Smooth muscle cell (in vitro differentiated cells): Measurements from ENCODE around the gene POC1A. TPM values are rescaled to one million over a fixed set of nuclear protein-coding genes. Genes with fewer than 3 reads are reported as not detected.

Experiments
- DNase-seq: peaks from one replicate; lab custom pipeline; 2025; ENCODE audit not compliant: unreplicated experiment; lab: John Stamatoyannopoulos, UW
- H2AFZ ChIP-seq: fragments of 200-600 bp; sonication (generic); 2 replicates; pipeline ENCODE4 v1.6.0; 2016; ENCODE audit warnings: antibody characterized with exemption, low read depth, mild to moderate bottlenecking
- H3F3A ChIP-seq: fragments of 200-600 bp; sonication (generic); 2 replicates; pipeline ENCODE4 v1.6.0; 2017; ENCODE audit warnings: antibody characterized with exemption, low read depth
- H3K27ac ChIP-seq: fragments of 200-600 bp; sonication (generic); 2 replicates; pipeline ENCODE4 v1.5.1; 2016; ENCODE audit warnings: low read depth, mild to moderate bottlenecking
- H3K27me3 ChIP-seq: fragments of 200-600 bp; sonication (generic); 2 replicates; pipeline ENCODE4 v1.6.1; 2016; ENCODE audit warnings: low read depth, mild to moderate bottlenecking
- H3K36me3 ChIP-seq: fragments of 200-600 bp; sonication (generic); 2 replicates; pipeline ENCODE4 v1.5.1; 2016; ENCODE audit warnings: low read depth
- H3K4me1 ChIP-seq: fragments of 200-600 bp; sonication (generic); 2 replicates; pipeline ENCODE4 v1.5.1; 2016; ENCODE audit warnings: low read depth
- H3K4me2 ChIP-seq: fragments of 200-600 bp; sonication (generic); 2 replicates; pipeline ENCODE4 v1.6.0; 2016; ENCODE audit warnings: mild to moderate bottlenecking
- H3K4me3 ChIP-seq: fragments of 200-600 bp; sonication (generic); 2 replicates; pipeline ENCODE4 v1.5.1; 2016; ENCODE audit warnings: mild to moderate bottlenecking
- H3K79me2 ChIP-seq: fragments of 200-600 bp; sonication (generic); 2 replicates; pipeline ENCODE4 v1.6.0; 2016; ENCODE audit warnings: low read depth, mild to moderate bottlenecking
- H3K9ac ChIP-seq: fragments of 200-600 bp; sonication (generic); 2 replicates; pipeline ENCODE4 v1.6.0; 2016; ENCODE audit warnings: low read depth
- H3K9me3 ChIP-seq: fragments of 200-600 bp; sonication (generic); replicated peaks from 2 replicates; pipeline ENCODE4 v1.5.1; 2016; ENCODE audit warnings: low read depth
- H4K20me1 ChIP-seq: fragments of 200-600 bp; sonication (generic); 2 replicates; pipeline ENCODE4 v1.6.0; 2016; ENCODE audit warnings: low read depth
- CTCF ChIP-seq: fragments of 200-600 bp; sonication (generic); IDR thresholded peaks from 2 replicates; pipeline ENCODE4 v1.5.1; 2017; ENCODE audit warnings: borderline replicate concordance, mild to moderate bottlenecking, antibody characterized with exemption; ENCODE audit not compliant: insufficient read depth, poor library complexity, severe bottlenecking
- WGBS: methylation state at CpG from one replicate; pipeline ENCODE4 v1.1.7; 2016; ENCODE audit warnings: low lambda C conversion rate; 5-methylcytosine and 5-hydroxymethylcytosine counted together
- polyA plus RNA-seq: library from polyadenylated mRNA; unstranded; fragments of >200 nt; fragmentation: Nextera tagmentation; extraction: Ambion mirVana; gene quantifications from 2 replicates; pipeline ENCODE4 v1.2.1, GENCODE V29; 2016
- total RNA-seq: library from RNA; depleted of rRNA; stranded (reverse); fragments of >200 nt; gene quantifications from 2 replicates; pipeline ENCODE4 v1.2.3, GENCODE V29; 2014

The POC1A gene
- total and polyA plus RNA-seq, 2 experiments from 2014 or later, result 1.8 to 7.9 TPM

- no peak overlapping the region for H3K4me2 ChIP-seq
- H3K9me3 ChIP-seq, result no peaks in the 10 kb centered on the region
- H3F3A ChIP-seq, result no peaks in the 10 kb centered on the region
- no peaks in the 10 kb centered on the region for H3K79me2 ChIP-seq
- no peak overlapping the region for H3K9ac ChIP-seq
- H2AFZ ChIP-seq, result no peak overlapping the region
- no peak overlapping the region for H3K27ac ChIP-seq
- no peak overlapping the region for H3K4me3 ChIP-seq
- 97% methylated on average over 4 of the region's 4 CpGs for WGBS
- no peak for DNase-seq
- H3K36me3 ChIP-seq, result no peaks in the 10 kb centered on the region
- TF ChIP-seq CTCF, result no peak
- H3K27me3 ChIP-seq, result no peaks in the 10 kb centered on the region
- H4K20me1 ChIP-seq, result no peaks in the 10 kb centered on the region
- no peaks in the 10 kb centered on the region for H3K4me1 ChIP-seq
These were observed 11.1 kb downstream of the POC1A start for GRCh38 chr3:52143156-52143555.

DNA sequence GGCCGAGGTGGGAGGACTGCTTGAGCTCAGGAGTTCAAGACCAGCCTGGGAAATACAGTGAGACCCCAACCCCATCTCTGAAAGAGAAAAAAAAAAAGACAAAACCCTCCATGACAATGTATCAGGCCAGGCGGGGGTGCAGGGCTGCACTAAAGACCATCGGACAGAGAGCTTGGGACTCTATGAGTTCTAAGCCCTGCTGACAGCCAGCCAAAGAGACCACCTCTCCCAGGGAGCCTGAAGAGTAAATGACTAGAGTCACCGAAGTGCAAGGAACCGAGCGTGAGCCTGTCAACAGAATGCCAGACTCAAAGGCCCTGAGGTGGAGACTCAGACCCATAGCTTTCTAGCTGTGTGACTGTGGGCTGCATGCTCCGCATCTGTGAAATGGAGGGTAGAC, 12.5 kb downstream of the POC1A start:
- Histone ChIP-seq H3K4me1 (no peaks in the 10 kb centered on the region), H3K36me3 (no peaks in the 10 kb centered on the region), H2AFZ (no peak overlapping the region), H3K79me2 (no peaks in the 10 kb centered on the region), H3K4me3 (no peak overlapping the region), H3F3A (no peaks in the 10 kb centered on the region), H3K27ac (no peak overlapping the region), H4K20me1 (no peaks in the 10 kb centered on the region), H3K4me2 (no peak overlapping the region), H3K27me3 (no peaks in the 10 kb centered on the region), H3K9me3 (no peaks in the 10 kb centered on the region), H3K9ac (no peak overlapping the region)
- no peak for DNase-seq
- 96% methylated on average over 7 of the region's 7 CpGs for WGBS
- no peak for TF ChIP-seq CTCF

- Histone ChIP-seq H3K4me3 (no peak overlapping the region), H3K27me3 (no peaks in the 10 kb centered on the region), H2AFZ (no peak overlapping the region), H3K9me3 (no peaks in the 10 kb centered on the region), H3K27ac (no peak overlapping the region), H3F3A (no peaks in the 10 kb centered on the region), H3K4me2 (no peak overlapping the region), H3K79me2 (no peaks in the 10 kb centered on the region), H3K36me3 (no peaks in the 10 kb centered on the region), H3K4me1 (no peaks in the 10 kb centered on the region), H4K20me1 (no peaks in the 10 kb centered on the region), H3K9ac (no peak overlapping the region)
- no peak for TF ChIP-seq CTCF
- 95% methylated on average over 5 of the region's 5 CpGs for WGBS
- no peak for DNase-seq
These were observed 13.5 kb downstream of the POC1A start for GRCh38 chr3:52140769-52141168.

- no peak overlapping the region for H3K27ac ChIP-seq
- H3K79me2 ChIP-seq, result no peaks in the 10 kb centered on the region
- H4K20me1 ChIP-seq, result no peaks in the 10 kb centered on the region
- H3K4me1 ChIP-seq, result no peaks in the 10 kb centered on the region
- no peaks in the 10 kb centered on the region for H3K36me3 ChIP-seq
- no peak overlapping the region for H3K4me3 ChIP-seq
- 96% methylated on average over 9 of the region's 9 CpGs for WGBS
- H3K27me3 ChIP-seq, result no peaks in the 10 kb centered on the region
- no peak for DNase-seq
- H3K4me2 ChIP-seq, result no peak overlapping the region
- TF ChIP-seq CTCF, result no peak
- H3K9me3 ChIP-seq, result no peaks in the 10 kb centered on the region
- no peaks in the 10 kb centered on the region for H3F3A ChIP-seq
- no peak overlapping the region for H3K9ac ChIP-seq
- no peak overlapping the region for H2AFZ ChIP-seq
These were observed 14.2 kb downstream of the POC1A start for GRCh38 chr3:52140000-52140399.
